Measurements from ENCODE around the gene GRK6.

The GRK6 gene

DNA sequence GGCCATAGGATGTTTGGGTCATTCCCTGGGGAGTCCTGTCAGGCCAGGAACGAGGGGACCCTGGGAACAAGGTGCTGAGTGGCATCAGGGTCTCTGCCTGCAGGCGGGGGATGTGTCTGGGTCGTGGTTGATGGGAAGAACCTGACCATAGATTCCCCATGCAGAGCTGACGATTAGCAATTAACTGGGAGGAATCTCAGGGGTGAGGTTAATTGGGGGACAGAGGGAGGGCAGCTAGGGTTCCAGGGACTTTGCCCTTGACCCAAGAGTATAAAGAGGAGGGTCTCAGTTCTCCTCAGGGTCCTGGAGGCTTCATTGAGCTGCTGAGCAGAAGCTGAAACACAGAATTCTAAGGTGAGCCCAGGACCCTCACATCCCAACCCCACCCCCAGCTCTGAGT lies 42.3 kb upstream of the GRK6 start, which contains the start of gene SLC34A1:
TSS of gene SLC34A1 (plus strand) at position 301 of the 400 bp plus-strand sequence. CDS start 1,308 bp downstream, outside the sequence.
- TF ChIP-seq, protein P1, sequence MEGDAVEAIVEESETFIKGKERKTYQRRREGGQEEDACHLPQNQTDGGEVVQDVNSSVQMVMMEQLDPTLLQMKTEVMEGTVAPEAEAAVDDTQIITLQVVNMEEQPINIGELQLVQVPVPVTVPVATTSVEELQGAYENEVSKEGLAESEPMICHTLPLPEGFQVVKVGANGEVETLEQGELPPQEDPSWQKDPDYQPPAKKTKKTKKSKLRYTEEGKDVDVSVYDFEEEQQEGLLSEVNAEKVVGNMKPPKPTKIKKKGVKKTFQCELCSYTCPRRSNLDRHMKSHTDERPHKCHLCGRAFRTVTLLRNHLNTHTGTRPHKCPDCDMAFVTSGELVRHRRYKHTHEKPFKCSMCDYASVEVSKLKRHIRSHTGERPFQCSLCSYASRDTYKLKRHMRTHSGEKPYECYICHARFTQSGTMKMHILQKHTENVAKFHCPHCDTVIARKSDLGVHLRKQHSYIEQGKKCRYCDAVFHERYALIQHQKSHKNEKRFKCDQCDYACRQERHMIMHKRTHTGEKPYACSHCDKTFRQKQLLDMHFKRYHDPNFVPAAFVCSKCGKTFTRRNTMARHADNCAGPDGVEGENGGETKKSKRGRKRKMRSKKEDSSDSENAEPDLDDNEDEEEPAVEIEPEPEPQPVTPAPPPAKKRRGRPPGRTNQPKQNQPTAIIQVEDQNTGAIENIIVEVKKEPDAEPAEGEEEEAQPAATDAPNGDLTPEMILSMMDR (IDR thresholded peaks at IDR 0.05; ENCODE audit: low read depth, low read length): no peak
- no peak within 1 kb of the TSS for H3K4me3 ChIP-seq (ENCODE audit: low read depth, low read length)

DNA sequence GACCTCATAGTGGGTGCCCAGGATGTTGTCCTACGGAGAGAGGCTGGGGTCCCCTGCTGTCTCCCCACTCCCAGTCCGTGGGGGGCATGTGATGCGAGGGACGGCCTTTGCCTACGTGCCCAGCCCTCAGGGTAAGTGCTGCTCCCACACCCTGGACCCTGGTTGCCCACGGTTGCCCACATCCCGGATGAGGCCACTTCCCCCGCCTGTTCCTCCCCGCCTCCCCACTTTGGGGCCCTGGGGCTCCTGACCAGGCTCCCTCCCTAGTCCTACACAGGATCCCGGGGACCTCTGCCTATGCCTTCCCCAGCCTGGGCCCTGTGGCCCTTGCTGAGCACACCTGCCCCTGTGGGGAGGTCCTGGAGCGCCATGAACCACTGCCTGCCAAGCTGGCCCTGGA lies 40.8 kb upstream of the GRK6 start:
- H3K4me3 ChIP-seq (ENCODE audit: low read depth, low read length): no peak overlapping the region
- TF ChIP-seq, protein P1 (IDR thresholded peaks at IDR 0.05; ENCODE audit: low read depth, low read length): no peak

DNA sequence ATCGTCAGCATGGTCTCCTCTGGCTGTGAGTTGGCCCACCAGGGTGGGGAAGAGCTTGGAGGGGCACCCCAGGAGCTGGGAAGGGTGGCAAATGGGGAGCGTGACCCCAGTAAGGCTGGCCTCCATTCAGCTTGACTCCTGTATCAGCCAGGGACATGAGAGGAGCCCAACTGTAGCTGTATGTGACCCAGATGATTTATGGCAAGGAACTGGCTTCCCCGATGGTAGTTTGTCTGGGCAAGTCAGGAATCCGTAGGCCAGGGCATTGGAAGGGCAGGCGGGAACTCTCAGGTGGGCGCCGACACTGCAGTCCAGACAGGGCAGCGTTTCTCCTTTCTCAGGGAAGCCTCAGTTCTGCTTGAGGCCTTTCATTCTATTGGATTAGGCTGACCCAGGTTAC lies 39.9 kb upstream of the GRK6 start:
- TF ChIP-seq, protein P1 (IDR thresholded peaks at IDR 0.05; ENCODE audit: low read depth, low read length): no peak
- H3K4me3 ChIP-seq (ENCODE audit: low read depth, low read length): no peak overlapping the region

DNA sequence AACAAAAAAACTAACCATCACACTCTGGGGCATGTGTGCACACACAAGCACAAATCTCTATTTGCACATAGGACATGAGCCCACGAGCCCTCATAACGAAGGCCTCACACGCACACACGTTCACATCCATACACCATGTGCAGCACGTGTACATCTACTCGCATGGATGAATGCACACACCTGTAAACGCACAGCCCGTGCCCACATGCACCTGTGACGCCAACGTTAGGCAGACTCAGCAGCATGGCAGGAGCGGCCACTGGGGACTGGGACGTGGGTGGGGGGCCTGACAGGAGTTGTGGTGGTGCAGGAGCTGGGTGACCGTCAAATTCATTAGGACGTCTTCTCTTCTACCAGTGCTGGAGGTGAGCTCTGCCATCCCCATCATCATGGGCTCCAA lies 39.1 kb upstream of the GRK6 start:
- no peak overlapping the region for H3K4me3 ChIP-seq (ENCODE audit: low read depth, low read length)
- TF ChIP-seq, protein P1 (IDR thresholded peaks at IDR 0.05; ENCODE audit: low read depth, low read length): no peak

DNA sequence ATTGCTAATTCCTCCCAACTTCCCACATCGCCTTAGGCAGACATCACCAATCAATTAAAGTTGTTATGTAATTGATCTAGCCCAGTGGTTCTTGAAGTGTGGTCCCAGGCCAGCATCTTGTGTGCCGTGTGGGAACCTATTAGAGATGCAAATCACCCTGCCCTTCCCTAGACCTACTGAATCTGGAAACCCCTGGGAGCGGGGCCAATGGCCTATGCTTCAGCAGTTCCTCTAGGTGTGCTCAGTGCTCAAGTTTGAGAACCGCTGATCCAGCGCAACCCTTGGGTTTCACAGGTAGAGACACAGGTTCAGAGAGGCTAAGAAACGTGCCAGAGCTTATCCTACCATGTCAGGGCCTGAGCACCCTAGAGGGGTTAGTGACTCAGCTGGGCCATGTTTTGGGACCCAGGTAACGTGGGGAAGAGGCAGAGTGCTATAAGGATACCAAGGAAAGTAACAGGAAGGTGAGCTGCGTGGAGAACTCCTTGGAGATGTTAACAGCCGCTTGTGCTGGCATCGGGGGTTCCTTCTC lies 37.9 kb upstream of the GRK6 start:
- TF ChIP-seq, protein P1 (IDR thresholded peaks at IDR 0.05; ENCODE audit: low read depth, low read length): no peak
- H3K4me3 ChIP-seq (ENCODE audit: low read depth, low read length): no peak overlapping the region

DNA sequence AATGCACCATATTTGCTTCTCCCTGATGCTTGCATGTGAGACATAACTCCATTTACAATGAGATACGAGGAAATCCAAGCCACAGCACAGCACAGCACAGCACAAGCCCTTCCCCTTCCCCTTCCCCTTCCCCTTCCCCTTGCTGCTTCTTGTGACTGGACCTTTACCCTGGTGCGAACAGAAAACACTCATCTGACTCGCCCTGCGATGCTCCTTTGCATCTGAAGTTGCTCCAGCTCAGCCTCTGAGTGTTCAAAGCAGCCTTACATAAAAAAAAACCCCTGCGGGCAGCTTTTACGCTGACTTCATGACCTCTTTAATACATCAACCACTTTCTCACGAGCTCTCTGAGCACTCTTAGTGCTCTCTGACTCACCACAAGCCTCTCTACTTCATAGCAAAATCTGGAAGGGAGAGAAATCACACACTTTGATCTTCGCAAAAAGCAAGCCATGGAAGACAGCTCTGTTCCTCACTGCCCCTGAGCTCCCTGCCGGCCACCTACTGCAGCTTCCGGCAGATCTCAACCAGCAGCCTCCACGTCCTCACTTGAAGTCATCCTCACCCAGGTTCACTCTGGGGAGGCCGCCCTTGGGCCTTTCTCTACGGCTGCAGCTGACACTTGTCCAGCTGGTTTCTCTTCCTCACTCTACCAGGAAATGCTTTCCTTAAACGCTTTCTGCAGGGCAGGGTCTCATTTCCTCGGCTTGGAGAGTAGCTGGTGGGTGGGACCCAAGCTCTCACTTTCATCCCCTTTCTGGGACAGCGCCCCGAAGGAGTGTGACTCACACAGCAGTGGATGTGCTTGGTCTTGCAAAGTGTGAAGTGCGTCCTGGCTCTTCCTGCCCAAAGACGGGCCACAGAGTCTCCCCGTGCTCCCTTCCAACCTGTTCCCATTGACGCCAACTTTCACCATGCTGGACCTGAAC lies 37.0 kb upstream of the GRK6 start:
- H3K4me3 ChIP-seq (ENCODE audit: low read depth, low read length): peak overlapping the region; percentile 8; the same call in 1 of the 2 replicates
- TF ChIP-seq, protein P1 (IDR thresholded peaks at IDR 0.05; ENCODE audit: low read depth, low read length): no peak
